KG1 (cell line): Measurements from ENCODE around the gene MTMR12.

Experiments
- DNase-seq: peaks from one replicate; lab custom pipeline; 2025; lab: John Stamatoyannopoulos, UW

Gene MTMR12

GRCh38 chr5:32190095-32190494, 122.6 kb downstream of the MTMR12 start:
- no peak for DNase-seq

GRCh38 chr5:32187675-32188074, 125.1 kb downstream of the MTMR12 start:
- DNase-seq = no peak

- no peak for DNase-seq
These were observed 130.2 kb downstream of the MTMR12 start for GRCh38 chr5:32182463-32183063.
